IMR-90 (cell line): ENCODE data around the gene CUX1. TPM values are rescaled to one million over a fixed set of nuclear protein-coding genes. Genes with fewer than 3 reads are reported as not detected.

ENCODE experiments used
- ATAC-seq: fragments of 200-7000 bp; cut with Tn5 transposase; 2 replicates; pipeline ENCODE4 v1.9.1; 2020; ENCODE audit warnings: low read depth, mild to moderate bottlenecking, moderate library complexity
- BruUV-seq: library from RNA; stranded (reverse); fragments of 400-500 nt; replicated peaks from 2 replicates; lab custom pipeline; 2021; lab: Mats Ljungman, UMichigan
- CTCF ChIA-PET: fragments of 300-600 bp; formaldehyde crosslinking; extraction: SDS; loops from one replicate; lab custom pipeline; 2021; ENCODE audit warnings: antibody characterized with exemption; lab: Yijun Ruan, JAX
- POLR2A ChIA-PET: fragments of 300-600 bp; sonication (Branson Sonifier 250); formaldehyde crosslinking; loops from one replicate; lab custom pipeline; 2022; ENCODE audit warnings: antibody characterized with exemption; ENCODE audit not compliant: unreplicated experiment; lab: Charles Lee
- DNase-seq: peaks from one replicate; pipeline ENCODE4 v3.0.0; 2013
- H2AFZ ChIP-seq: replicated peaks from 2 replicates; pipeline ENCODE3; 2013; ENCODE audit warnings: low read length, mild to moderate bottlenecking; ENCODE audit not compliant: poor library complexity
- H2AK5ac ChIP-seq: 2 replicates; pipeline ENCODE4 v1.6.1; 2013; ENCODE audit warnings: low read depth, low read length, inconsistent platforms
- H2AK9ac ChIP-seq: replicated peaks from 2 replicates; pipeline ENCODE3; 2013; ENCODE audit warnings: mild to moderate bottlenecking, low read depth, low read length, moderate library complexity; ENCODE audit not compliant: poor library complexity
- H2BK120ac ChIP-seq: 2 replicates; pipeline ENCODE4 v1.6.1; 2013; ENCODE audit warnings: low read depth, low read length, inconsistent platforms
- H2BK15ac ChIP-seq: 3 replicates; pipeline ENCODE4 v1.6.1; 2013; ENCODE audit warnings: low read depth, low read length, inconsistent platforms
- H2BK20ac ChIP-seq: 2 replicates; pipeline ENCODE4 v1.6.1; 2013; ENCODE audit warnings: low read depth, mild to moderate bottlenecking, inconsistent platforms, low read length, moderate library complexity
- H2BK5ac ChIP-seq: 2 replicates; pipeline ENCODE4 v1.6.1; 2013; ENCODE audit warnings: mild to moderate bottlenecking, low read depth, low read length, inconsistent platforms; ENCODE audit not compliant: poor library complexity, severe bottlenecking
- H3K14ac ChIP-seq: replicated peaks from 2 replicates; pipeline ENCODE4 v1.6.1; 2013; ENCODE audit warnings: low read depth, low read length, inconsistent platforms
- H3K18ac ChIP-seq: 2 replicates; pipeline ENCODE4 v1.6.1; 2013; ENCODE audit warnings: low read depth, low read length, control low read depth
- H3K23ac ChIP-seq: 2 replicates; pipeline ENCODE4 v1.6.1; 2013; ENCODE audit warnings: low read depth, low read length, inconsistent platforms
- H3K27ac ChIP-seq: 2 replicates; pipeline ENCODE4 v1.5.1; 2013; ENCODE audit warnings: mild to moderate bottlenecking, control low read depth, low read length; ENCODE audit not compliant: insufficient read depth
- H3K27me3 ChIP-seq: 2 replicates; pipeline ENCODE4 v1.6.1; 2013; ENCODE audit warnings: low read length; ENCODE audit not compliant: control insufficient read depth, insufficient read depth
- H3K36me3 ChIP-seq: 2 replicates; pipeline ENCODE4 v1.6.1; 2013; ENCODE audit warnings: low read length, mixed read lengths; ENCODE audit not compliant: control insufficient read depth, insufficient read depth
- H3K4ac ChIP-seq: 2 replicates; pipeline ENCODE4 v1.6.1; 2013; ENCODE audit warnings: low read depth, low read length, inconsistent platforms
- H3K4me1 ChIP-seq: 2 replicates; pipeline ENCODE4 v1.6.1; 2013; ENCODE audit warnings: low read length, mixed read lengths; ENCODE audit not compliant: control insufficient read depth, insufficient read depth
- H3K4me2 ChIP-seq: 2 replicates; pipeline ENCODE4 v1.6.1; 2013; ENCODE audit warnings: low read depth, mild to moderate bottlenecking, control low read depth, low read length, moderate library complexity
- H3K4me3 ChIP-seq: 2 replicates; pipeline ENCODE4 v1.5.1; 2013; ENCODE audit warnings: low read depth, mild to moderate bottlenecking, control low read depth, low read length, moderate library complexity; ENCODE audit not compliant: insufficient read depth
- H3K56ac ChIP-seq: 2 replicates; pipeline ENCODE4 v1.6.1; 2013; ENCODE audit warnings: low read length, inconsistent platforms; ENCODE audit not compliant: insufficient read depth; ENCODE audit errors: extremely low read depth
- H3K79me1 ChIP-seq, 2 experiments: 2 replicates each; pipeline ENCODE4 v1.6.1; 2013; ENCODE audit warnings: low read length in 2 of 2, inconsistent platforms in 1 of 2, low read depth in 1 of 2
- H3K9ac ChIP-seq: 2 replicates; pipeline ENCODE4 v1.6.1; 2013; ENCODE audit warnings: low read depth, low read length, control low read depth
- H3K9me1 ChIP-seq: 2 replicates; pipeline ENCODE4 v1.6.1; 2013; ENCODE audit warnings: low read length, inconsistent platforms; ENCODE audit not compliant: insufficient read depth
- H3K9me3 ChIP-seq: 2 replicates; pipeline ENCODE4 v1.6.1; 2013; ENCODE audit warnings: low read length; ENCODE audit not compliant: control insufficient read depth, insufficient read depth
- H4K20me1 ChIP-seq: 2 replicates; pipeline ENCODE4 v1.6.1; 2013; ENCODE audit warnings: low read length, inconsistent platforms; ENCODE audit not compliant: insufficient read depth
- H4K5ac ChIP-seq: 2 replicates; pipeline ENCODE4 v1.6.1; 2013; ENCODE audit warnings: mild to moderate bottlenecking, low read depth, low read length, control low read depth
- H4K8ac ChIP-seq, 2 experiments: 2 replicates each; pipeline ENCODE4 v1.6.1; 2013; ENCODE audit warnings: low read depth in 2 of 2, low read length in 2 of 2, control low read depth in 1 of 2, inconsistent platforms in 1 of 2
- H4K91ac ChIP-seq: 2 replicates; pipeline ENCODE4 v1.6.1; 2013; ENCODE audit warnings: low read depth, low read length, inconsistent platforms; ENCODE audit not compliant: insufficient read depth
- RAD21 ChIP-seq: IDR thresholded peaks from 2 replicates; pipeline ENCODE4 v1.6.1; 2012; ENCODE audit warnings: low read length, improper control_type of control experiment
- SMC3 ChIP-seq: fragments of 150-350 bp; IDR thresholded peaks from 2 replicates; pipeline ENCODE4 v1.6.1; 2016; ENCODE audit warnings: low read depth, mild to moderate bottlenecking, antibody characterized with exemption, low read length, moderate library complexity
- WGBS, 2 experiments: methylation state at CpG; one replicate each; pipeline versions ENCODE4 v1.1.5 to v1.1.7; 2013; ENCODE audit warnings: missing lambda C conversion rate in 2 of 2; ENCODE audit not compliant: insufficient read length in 1 of 2; ENCODE audit errors: extremely low coverage in 2 of 2; 5-methylcytosine and 5-hydroxymethylcytosine counted together
- dilution Hi-C: fragments of 300-500 bp; cut with HindIII; formaldehyde crosslinking; loops from one replicate; pipeline ENCODE4 v1.14.3; 2018; ENCODE audit warnings: low sequenced_read_pairs; ENCODE audit not compliant: unreplicated experiment
- in situ Hi-C: fragments of 300-500 bp; cut with MboI; formaldehyde crosslinking; loops from 3 replicates; pipeline ENCODE4 v1.14.3; 2019; ENCODE audit warnings: low sequenced_read_pairs, inconsistent platforms, mixed read lengths
- intact Hi-C: fragments of 100-400 bp; cut with micrococcal nuclease; formaldehyde crosslinking; loops from 2 replicates; pipeline ENCODE4 v1.10.0; 2022
- polyA plus RNA-seq, 3 experiments: library from polyadenylated mRNA; depleted of rRNA; stranded (reverse); fragments of >200 nt; gene quantifications; 2 replicates each; pipeline ENCODE4 v1.2.3, GENCODE V29; 2012; ENCODE audit warnings: low replicate concordance in 1 of 3
- total RNA-seq: library from RNA; depleted of rRNA; stranded (reverse); fragments of >200 nt; gene quantifications from 2 replicates; pipeline ENCODE4 v1.2.3, GENCODE V29; 2012
- TF ChIP-seq, protein P1 (sequence below): fragments of 150-350 bp; IDR thresholded peaks from 2 replicates; pipeline ENCODE4 v1.6.1; 2017; ENCODE audit warnings: mild to moderate bottlenecking, antibody characterized with exemption, low read length, low read depth

The CUX1 gene
- total and polyA plus RNA-seq, 2 of the 4 experiments (the other 2 are of a cell fraction) = 19.7 to 46.4 TPM

- no TSS peak for BruUV-seq
- Histone ChIP-seq H3K36me3 (peaks cover 16% of the 10 kb centered on the region), H2AK9ac (no peak overlapping the region), H3K9me3 (no peaks in the 10 kb centered on the region), H2BK20ac (no peak overlapping the region), H2AFZ (no peak overlapping the region), H3K23ac (no peak overlapping the region), H3K14ac (no peak overlapping the region), H4K5ac (no peak overlapping the region), H3K27me3 (no peaks in the 10 kb centered on the region), H3K4me3 (no peak overlapping the region), H2BK5ac (no peak overlapping the region), H3K4me2 (no peak overlapping the region), H4K91ac (no peak overlapping the region), H3K79me1 (peaks cover 7 to 33% of the 10 kb centered on the region in 2 experiments; a peak in 3 of 4 replicates), H2AK5ac (no peak overlapping the region), H3K9ac (no peak overlapping the region), H3K4me1 (peaks cover 15% of the 10 kb centered on the region), H4K20me1 (peaks cover 5% of the 10 kb centered on the region; the same call in 1 of the 2 replicates), H3K56ac (no peak overlapping the region), H2BK120ac (no peak overlapping the region), H3K4ac (no peak overlapping the region), H3K9me1 (peaks cover 19% of the 10 kb centered on the region), H4K8ac (no peak overlapping the region), H3K18ac (no peak overlapping the region), H3K27ac (no peak overlapping the region), H2BK15ac (no peak overlapping the region)
- POLR2A ChIA-PET = no interaction called here
- no peak for DNase-seq
- dilution Hi-C loops = no loop called here
- intact Hi-C loops = no loop called here
- in situ Hi-C loops = no loop called here
- 93% methylated on average over 3 of the region's 10 CpGs; no CpG with 5 or more reads in 1 of the 2 experiments for WGBS, 2 experiments
- ATAC-seq = no peak
- CTCF ChIA-PET = no interaction called here
- TF ChIP-seq, protein P1, sequence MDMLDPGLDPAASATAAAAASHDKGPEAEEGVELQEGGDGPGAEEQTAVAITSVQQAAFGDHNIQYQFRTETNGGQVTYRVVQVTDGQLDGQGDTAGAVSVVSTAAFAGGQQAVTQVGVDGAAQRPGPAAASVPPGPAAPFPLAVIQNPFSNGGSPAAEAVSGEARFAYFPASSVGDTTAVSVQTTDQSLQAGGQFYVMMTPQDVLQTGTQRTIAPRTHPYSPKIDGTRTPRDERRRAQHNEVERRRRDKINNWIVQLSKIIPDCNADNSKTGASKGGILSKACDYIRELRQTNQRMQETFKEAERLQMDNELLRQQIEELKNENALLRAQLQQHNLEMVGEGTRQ = no peak
- TF ChIP-seq RAD21 (no peak), SMC3 (no peak)
Observed at GRCh38 chr7:102225025-102225424, 407.6 kb downstream of the CUX1 start.
